Endothelial cell of umbilical vein (primary cell): Measurements from ENCODE around the gene NDUFB4. TPM values are rescaled to one million over a fixed set of nuclear protein-coding genes. Genes with fewer than 3 reads are reported as not detected.

Experiments used
- BruUV-seq: library from RNA; stranded (reverse); fragments of 400-500 nt; replicated peaks from 2 replicates; lab custom pipeline; 2021; lab: Mats Ljungman, UMichigan
- CTCF ChIA-PET: fragments of 300-600, 350-600 bp; sonication (Branson Sonifier 250); formaldehyde crosslinking; loops from one replicate; lab custom pipeline; 2021; ENCODE audit warnings: antibody characterized with exemption, inconsistent platforms; lab: Charles Lee
- POLR2A ChIA-PET: fragments of 300-600, 350-600 bp; sonication (Branson Sonifier 250); formaldehyde crosslinking; loops from one replicate; lab custom pipeline; 2021; ENCODE audit warnings: antibody characterized with exemption, inconsistent platforms; lab: Charles Lee
- DNase-seq: peaks from one replicate; pipeline ENCODE4 v3.0.0-alpha.2; 2011; ENCODE audit warnings: low read depth, low spot score
- FAIRE-seq: peaks from 2 replicates; lab custom pipeline; 2011; peaks lifted over from hg19 to GRCh38; lab: Jason Lieb, UNC
- H2AFZ ChIP-seq: 2 replicates; pipeline ENCODE4 v1.6.0; 2012; ENCODE audit warnings: low read depth, low read length, control low read depth, inconsistent platforms
- H3K27ac ChIP-seq: 2 replicates; pipeline ENCODE4 v1.5.1; 2011; ENCODE audit warnings: low read depth, mild to moderate bottlenecking, control low read depth, low read length, moderate library complexity; ENCODE audit not compliant: insufficient read depth
- H3K27me3 ChIP-seq, 2 experiments: 2 replicates each; pipeline versions ENCODE4 v1.6.0 to v1.6.1; 2011; ENCODE audit warnings: low read length in 2 of 2, mixed read lengths in 1 of 2; ENCODE audit not compliant: control insufficient read depth in 2 of 2, insufficient read depth in 2 of 2
- H3K36me3 ChIP-seq, 2 experiments: 2 replicates in 1 of 2; 3 replicates in 1 of 2; pipeline ENCODE4 v1.5.1; 2011; ENCODE audit warnings: low read length in 2 of 2, mild to moderate bottlenecking in 1 of 2, moderate library complexity in 1 of 2; ENCODE audit not compliant: control insufficient read depth in 2 of 2, insufficient read depth in 2 of 2; ENCODE audit errors: extremely low read depth in 1 of 2
- H3K4me1 ChIP-seq: 3 replicates; pipeline ENCODE4 v1.5.1; 2011; ENCODE audit warnings: mild to moderate bottlenecking, low read length; ENCODE audit not compliant: control insufficient read depth, insufficient read depth; ENCODE audit errors: extremely low read depth
- H3K4me2 ChIP-seq: 2 replicates; pipeline ENCODE4 v1.6.1; 2011; ENCODE audit warnings: low read length, control low read depth, mixed read lengths; ENCODE audit not compliant: insufficient read depth
- H3K4me3 ChIP-seq, 3 experiments: fragments of 200-600 bp in 1 of 3; sonication (generic), shearing (Covaris generic) in 1 of 3; replicated peaks in 1 of 3; 2 replicates each; pipeline ENCODE4 v1.5.1; 2011 to 2016; ENCODE audit warnings: control low read depth in 3 of 3, low read length in 3 of 3, mild to moderate bottlenecking in 2 of 3, inconsistent platforms in 1 of 3, low read depth in 1 of 3, moderate library complexity in 1 of 3; ENCODE audit not compliant: insufficient read depth in 1 of 3
- H3K79me2 ChIP-seq: 2 replicates; pipeline ENCODE4 v1.6.0; 2012; ENCODE audit warnings: low read length, inconsistent platforms; ENCODE audit not compliant: control insufficient read depth, insufficient read depth
- H3K9ac ChIP-seq: replicated peaks from 2 replicates; pipeline ENCODE3; 2011; ENCODE audit warnings: low read length, control low read depth; ENCODE audit not compliant: insufficient read depth; ENCODE audit errors: extremely low read depth
- H3K9me1 ChIP-seq: replicated peaks from 3 replicates; pipeline ENCODE4 v1.6.0; 2011; ENCODE audit warnings: mild to moderate bottlenecking, low read length; ENCODE audit not compliant: control insufficient read depth, insufficient read depth; ENCODE audit errors: extremely low read depth
- H3K9me3 ChIP-seq: replicated peaks from 2 replicates; pipeline ENCODE4 v1.5.1; 2012; ENCODE audit warnings: low read length, inconsistent platforms; ENCODE audit not compliant: control insufficient read depth, insufficient read depth
- H4K20me1 ChIP-seq: replicated peaks from 2 replicates; pipeline ENCODE3; 2011; ENCODE audit warnings: mild to moderate bottlenecking, low read length; ENCODE audit not compliant: control insufficient read depth, insufficient read depth; ENCODE audit errors: extremely low read depth
- CTCF ChIP-seq, 2 donors: IDR thresholded peaks; 1 replicate in 1 of 2; 2 replicates in 1 of 2; pipeline ENCODE4 v1.5.1; 2011; ENCODE audit warnings: low read length in 2 of 2, mild to moderate bottlenecking in 2 of 2, moderate library complexity in 2 of 2, control low read depth in 1 of 2, inconsistent platforms in 1 of 2, low read depth in 1 of 2; ENCODE audit not compliant: insufficient read depth in 1 of 2; ENCODE audit errors: extremely low read depth in 1 of 2
- MYC ChIP-seq: IDR thresholded peaks from one replicate; pipeline ENCODE4 v1.6.1; 2011; ENCODE audit warnings: mild to moderate bottlenecking, low read depth, low read length
- dilution Hi-C: fragments of 300-500 bp; cut with MboI; formaldehyde crosslinking; loops from one replicate; pipeline ENCODE4 v1.15.0; 2019; ENCODE audit warnings: low sequenced_read_pairs; ENCODE audit not compliant: extremely low pct_ligation_motif_present
- intact Hi-C: fragments of 100-400 bp; cut with micrococcal nuclease; formaldehyde crosslinking; loops from one replicate; pipeline ENCODE4 v1.10.0; 2022
- polyA plus RNA-seq, 4 experiments: library from polyadenylated mRNA; depleted of rRNA in 3 of 4; stranded (reverse) in 3 of 4; unstranded in 1 of 4; fragments of >200 nt; gene quantifications; 2 replicates each; pipeline versions ENCODE4 v1.2.1 to v1.2.3, GENCODE V29; 2011 to 2012; ENCODE audit warnings: missing spikeins in 1 of 4
- total RNA-seq: library from RNA; stranded (reverse); gene quantifications from 2 replicates; pipeline ENCODE4 v1.2.3, GENCODE V29; 2021

Gene NDUFB4
- total and polyA plus RNA-seq, 2 donors (not counting 3 experiments of a cell fraction or from before 2014, with no cell fraction given), result 140 to 191 TPM

- Histone ChIP-seq H3K36me3 (no peaks in the 10 kb centered on the region), H3K79me2 (no peaks in the 10 kb centered on the region), H3K9ac (peak overlapping the region; percentile 96), H3K9me1 (no peaks in the 10 kb centered on the region), H3K4me2 (peak overlapping the region; percentile 87), H3K4me1 (peaks cover 26% of the 10 kb centered on the region), H3K4me3 (peak overlapping the region; percentile 39 to 85 (median 49)), H4K20me1 (no peaks in the 10 kb centered on the region), H2AFZ (peak overlapping the region; percentile 89), H3K27ac (peak overlapping the region; percentile 96), H3K9me3 (no peaks in the 10 kb centered on the region), H3K27me3 (no peaks in the 10 kb centered on the region)
- intact Hi-C loops (loop anchor here (1.0 to 2.0 kb wide), 9 partner anchors 37 to 667 kb away; partner anchors contain the start of genes GSK3B, LRRC58, NDUFB4 and STXBP5L), dilution Hi-C loops (no loop called here)
- TF ChIP-seq MYC (no peak), CTCF (IDR thresholded peaks at IDR 0.05; ENCODE audit: extremely low read depth in 1 of 2, insufficient read depth in 1 of 2, low read depth in 1 of 2, low read length in 2 of 2) (peak; percentile 94)
- FAIRE-seq, result peak; percentile 93
- DNase-seq, result peak; percentile 87
- ChIA-PET POLR2A (interaction anchor here (0.8 to 1.5 kb wide), 3 partner anchors 138 to 142 kb away, joined by 3 to 10 read pairs (median 5); no protein-coding TSS in a partner anchor), CTCF (interaction anchor here (0.6 to 5.4 kb wide), 51 partner anchors 9 to 1676 kb away, joined by 3 to 246 read pairs (median 4); partner anchors contain the start of genes FSTL1, LRRC58 and NDUFB4)
- no TSS peak for BruUV-seq
These were observed 37.3 kb upstream of the NDUFB4 start for GRCh38 chr3:120558771-120559241.
